GM23338 (cell line): ENCODE results near the gene PPP1R3D. TPM values are rescaled to one million over a fixed set of nuclear protein-coding genes. Genes with fewer than 3 reads are reported as not detected.
A peak's percentile ranks its signal among the peaks of the same experiment; 100 is the strongest.

ENCODE experiments used
- ATAC-seq: fragments of 200-7000 bp; cut with Tn5 transposase; 3 replicates; pipeline ENCODE4 v1.9.1; 2020
- DNase-seq: peaks from one replicate; pipeline ENCODE4 v3.0.0-alpha.2; 2015; ENCODE audit warnings: low spot score
- H2AFZ ChIP-seq: fragments of 200-600 bp; sonication (generic); 2 replicates; pipeline ENCODE4 v1.8.0; 2016; ENCODE audit warnings: antibody characterized with exemption, mild to moderate bottlenecking, moderate library complexity
- H3F3A ChIP-seq: fragments of 200-600 bp; sonication (generic); replicated peaks from 2 replicates; pipeline ENCODE4 v1.8.0; 2017; ENCODE audit warnings: antibody characterized with exemption, mixed run types, low read depth
- H3K27ac ChIP-seq: fragments of 200-600 bp; sonication (generic); 2 replicates; pipeline ENCODE4 v1.6.1; 2016; ENCODE audit warnings: low read depth
- H3K27me3 ChIP-seq: fragments of 200-600 bp; sonication (generic); 2 replicates; pipeline ENCODE4 v1.8.0; 2016; ENCODE audit warnings: mild to moderate bottlenecking, mixed run types, moderate library complexity; ENCODE audit not compliant: insufficient read depth
- H3K36me3 ChIP-seq: fragments of 200-600 bp; sonication (generic); 2 replicates; pipeline ENCODE4 v1.8.0; 2016; ENCODE audit warnings: mild to moderate bottlenecking; ENCODE audit not compliant: insufficient read depth
- H3K4me1 ChIP-seq: fragments of 200-600 bp; sonication (generic); 2 replicates; pipeline ENCODE4 v1.8.0; 2016; ENCODE audit warnings: mild to moderate bottlenecking, moderate library complexity; ENCODE audit not compliant: insufficient read depth
- H3K4me2 ChIP-seq: fragments of 200-600 bp; sonication (generic); 2 replicates; pipeline ENCODE4 v1.7.1; 2017; ENCODE audit warnings: mixed run types
- H3K4me3 ChIP-seq: fragments of 200-600 bp; sonication (generic); 2 replicates; pipeline ENCODE4 v1.6.1; 2016; ENCODE audit warnings: mixed run types
- H3K79me2 ChIP-seq: fragments of 200-600 bp; sonication (generic); replicated peaks from 2 replicates; pipeline ENCODE4 v1.8.0; 2017; ENCODE audit warnings: mild to moderate bottlenecking; ENCODE audit not compliant: insufficient read depth
- H3K9me2 ChIP-seq: fragments of 200-600 bp; sonication (generic); 2 replicates; pipeline ENCODE4 v1.8.0; 2017; ENCODE audit not compliant: insufficient read depth
- H4K20me1 ChIP-seq: fragments of 200-600 bp; sonication (generic); replicated peaks from 2 replicates; pipeline ENCODE4 v1.8.0; 2017; ENCODE audit warnings: mild to moderate bottlenecking; ENCODE audit not compliant: insufficient read depth
- H3K27ac Mint-ChIP-seq: 2 replicates; pipeline ENCODE4 v1.8.0; 2020; ENCODE audit warnings: inconsistent platforms, mild to moderate bottlenecking, moderate library complexity, mixed read lengths
- H3K27me3 Mint-ChIP-seq: 3 replicates; pipeline ENCODE4 v1.8.0; 2022; ENCODE audit warnings: low read depth, mild to moderate bottlenecking, moderate library complexity, mixed read lengths, inconsistent platforms; ENCODE audit not compliant: insufficient read depth, poor library complexity
- H3K36me3 Mint-ChIP-seq: 3 replicates; pipeline ENCODE4 v1.8.0; 2021; ENCODE audit warnings: low read depth, mild to moderate bottlenecking, inconsistent platforms, moderate library complexity, mixed read lengths
- H3K4me1 Mint-ChIP-seq: 3 replicates; pipeline ENCODE4 v1.8.0; 2020; ENCODE audit warnings: mild to moderate bottlenecking, inconsistent platforms, mixed read lengths
- H3K4me3 Mint-ChIP-seq: 3 replicates; pipeline ENCODE4 v1.8.0; 2021; ENCODE audit warnings: moderate library complexity, mild to moderate bottlenecking, inconsistent platforms, mixed read lengths
- H3K9me3 Mint-ChIP-seq: 3 replicates; pipeline ENCODE4 v1.8.0; 2020; ENCODE audit warnings: moderate library complexity, mild to moderate bottlenecking, inconsistent platforms, mixed read lengths
- CREB1 ChIP-seq: fragments of 250-450 bp; sonication (Bioruptor Pico); IDR thresholded peaks from 2 replicates; pipeline ENCODE4 v1.5.0; 2020; ENCODE audit warnings: low read depth, mild to moderate bottlenecking, moderate library complexity
- ETS1 ChIP-seq: IDR thresholded peaks from 2 replicates; pipeline ENCODE4 v1.6.1; 2016; ENCODE audit warnings: antibody characterized with exemption
- EZH2 ChIP-seq: fragments of 200-600 bp; sonication (generic); IDR thresholded peaks from one replicate; pipeline ENCODE4 v1.8.0; 2017; ENCODE audit warnings: antibody characterized with exemption, mild to moderate bottlenecking, low read depth; ENCODE audit not compliant: unreplicated experiment
- EZH2phosphoT487 ChIP-seq: fragments of 200-600 bp; sonication (generic); IDR thresholded peaks from one replicate; pipeline ENCODE4 v1.8.1; 2018; ENCODE audit warnings: antibody characterized with exemption; ENCODE audit not compliant: unreplicated experiment
- POLR2AphosphoS5 ChIP-seq: IDR thresholded peaks from 2 replicates; pipeline ENCODE4 v1.6.1; 2016; ENCODE audit warnings: antibody characterized with exemption, low read depth
- REST ChIP-seq: IDR thresholded peaks from one replicate; pipeline ENCODE4 v1.6.1; 2018; ENCODE audit warnings: antibody characterized with exemption; ENCODE audit not compliant: unreplicated experiment
- STAT1 ChIP-seq: IDR thresholded peaks from one replicate; pipeline ENCODE4 v1.6.1; 2016; ENCODE audit warnings: antibody characterized with exemption; ENCODE audit not compliant: unreplicated experiment
- ZNF114 ChIP-seq: fragments of 250-450 bp; sonication (Bioruptor Pico); IDR thresholded peaks from 2 replicates; pipeline ENCODE4 v1.5.0; 2020; ENCODE audit warnings: mild to moderate bottlenecking, moderate library complexity
- ZNF331 ChIP-seq: fragments of 250-450 bp; sonication (Bioruptor Pico); IDR thresholded peaks from 2 replicates; pipeline ENCODE4 v1.5.0; 2020; ENCODE audit warnings: low read depth, mild to moderate bottlenecking, moderate library complexity
- polyA plus RNA-seq: library from polyadenylated mRNA; unstranded; fragments of >200 nt; fragmentation: Nextera tagmentation; extraction: Ambion mirVana; gene quantifications from 2 replicates; pipeline ENCODE4 v1.2.1, GENCODE V29; 2016
- total RNA-seq: library from RNA; depleted of rRNA; stranded (reverse); fragments of >200 nt; shearing (Covaris generic); gene quantifications from 2 replicates; pipeline ENCODE4 v1.2.3, GENCODE V29; 2014
- TF ChIP-seq, protein P1 (sequence below), 2 experiments: fragments of 200-600 bp in 1 of 2; sonication (generic) in 1 of 2; conservative IDR thresholded peaks; 2 replicates each; pipeline versions ENCODE4 v1.5.1 to v1.6.1; 2016 to 2017; ENCODE audit warnings: antibody characterized with exemption in 2 of 2, low read depth in 2 of 2, mild to moderate bottlenecking in 2 of 2, moderate library complexity in 1 of 2
- TF ChIP-seq, protein P2 (sequence below): fragments of 250-450 bp; sonication (Bioruptor Pico); IDR thresholded peaks from 2 replicates; pipeline ENCODE4 v1.5.0; 2020; ENCODE audit warnings: mild to moderate bottlenecking, moderate library complexity

PPP1R3D gene
- total and polyA plus RNA-seq, 2 experiments from 2014 or later: 1.4 to 3.0 TPM

- Histone ChIP-seq H3K27me3 (peaks cover 54% of the 10 kb centered on the region), H3K36me3 (peaks cover 14% of the 10 kb centered on the region; the same call in 1 of the 2 replicates), H3K4me3 (no peak overlapping the region), H3K27ac (no peak overlapping the region), H3K79me2 (peaks cover 12% of the 10 kb centered on the region; the same call in 1 of the 2 replicates), H3K4me1 (peaks cover 8% of the 10 kb centered on the region), H3K4me2 (no peak overlapping the region), H4K20me1 (peaks cover 11% of the 10 kb centered on the region; the same call in 1 of the 2 replicates), H2AFZ (no peak overlapping the region), H3K9me2 (no peaks in the 10 kb centered on the region), H3F3A (no peaks in the 10 kb centered on the region)
- peaks cover 12% of the 10 kb centered on the region for H3K9me3 Mint-ChIP-seq
- H3K27ac Mint-ChIP-seq: no peak overlapping the region
- TF ChIP-seq EZH2 (no peak), ETS1 (no peak), ZNF114 (CRISPR knock-in tag) (no peak), POLR2AphosphoS5 (no peak), ZNF331 (no peak), STAT1 (no peak), EZH2phosphoT487 (no peak), REST (no peak), CREB1 (CRISPR knock-in tag) (no peak)
- TF ChIP-seq, protein P1, sequence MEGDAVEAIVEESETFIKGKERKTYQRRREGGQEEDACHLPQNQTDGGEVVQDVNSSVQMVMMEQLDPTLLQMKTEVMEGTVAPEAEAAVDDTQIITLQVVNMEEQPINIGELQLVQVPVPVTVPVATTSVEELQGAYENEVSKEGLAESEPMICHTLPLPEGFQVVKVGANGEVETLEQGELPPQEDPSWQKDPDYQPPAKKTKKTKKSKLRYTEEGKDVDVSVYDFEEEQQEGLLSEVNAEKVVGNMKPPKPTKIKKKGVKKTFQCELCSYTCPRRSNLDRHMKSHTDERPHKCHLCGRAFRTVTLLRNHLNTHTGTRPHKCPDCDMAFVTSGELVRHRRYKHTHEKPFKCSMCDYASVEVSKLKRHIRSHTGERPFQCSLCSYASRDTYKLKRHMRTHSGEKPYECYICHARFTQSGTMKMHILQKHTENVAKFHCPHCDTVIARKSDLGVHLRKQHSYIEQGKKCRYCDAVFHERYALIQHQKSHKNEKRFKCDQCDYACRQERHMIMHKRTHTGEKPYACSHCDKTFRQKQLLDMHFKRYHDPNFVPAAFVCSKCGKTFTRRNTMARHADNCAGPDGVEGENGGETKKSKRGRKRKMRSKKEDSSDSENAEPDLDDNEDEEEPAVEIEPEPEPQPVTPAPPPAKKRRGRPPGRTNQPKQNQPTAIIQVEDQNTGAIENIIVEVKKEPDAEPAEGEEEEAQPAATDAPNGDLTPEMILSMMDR (conservative IDR thresholded peaks at IDR 0.05; ENCODE audit: low read depth in 2 of 2): no peak
- TF ChIP-seq, protein P2, sequence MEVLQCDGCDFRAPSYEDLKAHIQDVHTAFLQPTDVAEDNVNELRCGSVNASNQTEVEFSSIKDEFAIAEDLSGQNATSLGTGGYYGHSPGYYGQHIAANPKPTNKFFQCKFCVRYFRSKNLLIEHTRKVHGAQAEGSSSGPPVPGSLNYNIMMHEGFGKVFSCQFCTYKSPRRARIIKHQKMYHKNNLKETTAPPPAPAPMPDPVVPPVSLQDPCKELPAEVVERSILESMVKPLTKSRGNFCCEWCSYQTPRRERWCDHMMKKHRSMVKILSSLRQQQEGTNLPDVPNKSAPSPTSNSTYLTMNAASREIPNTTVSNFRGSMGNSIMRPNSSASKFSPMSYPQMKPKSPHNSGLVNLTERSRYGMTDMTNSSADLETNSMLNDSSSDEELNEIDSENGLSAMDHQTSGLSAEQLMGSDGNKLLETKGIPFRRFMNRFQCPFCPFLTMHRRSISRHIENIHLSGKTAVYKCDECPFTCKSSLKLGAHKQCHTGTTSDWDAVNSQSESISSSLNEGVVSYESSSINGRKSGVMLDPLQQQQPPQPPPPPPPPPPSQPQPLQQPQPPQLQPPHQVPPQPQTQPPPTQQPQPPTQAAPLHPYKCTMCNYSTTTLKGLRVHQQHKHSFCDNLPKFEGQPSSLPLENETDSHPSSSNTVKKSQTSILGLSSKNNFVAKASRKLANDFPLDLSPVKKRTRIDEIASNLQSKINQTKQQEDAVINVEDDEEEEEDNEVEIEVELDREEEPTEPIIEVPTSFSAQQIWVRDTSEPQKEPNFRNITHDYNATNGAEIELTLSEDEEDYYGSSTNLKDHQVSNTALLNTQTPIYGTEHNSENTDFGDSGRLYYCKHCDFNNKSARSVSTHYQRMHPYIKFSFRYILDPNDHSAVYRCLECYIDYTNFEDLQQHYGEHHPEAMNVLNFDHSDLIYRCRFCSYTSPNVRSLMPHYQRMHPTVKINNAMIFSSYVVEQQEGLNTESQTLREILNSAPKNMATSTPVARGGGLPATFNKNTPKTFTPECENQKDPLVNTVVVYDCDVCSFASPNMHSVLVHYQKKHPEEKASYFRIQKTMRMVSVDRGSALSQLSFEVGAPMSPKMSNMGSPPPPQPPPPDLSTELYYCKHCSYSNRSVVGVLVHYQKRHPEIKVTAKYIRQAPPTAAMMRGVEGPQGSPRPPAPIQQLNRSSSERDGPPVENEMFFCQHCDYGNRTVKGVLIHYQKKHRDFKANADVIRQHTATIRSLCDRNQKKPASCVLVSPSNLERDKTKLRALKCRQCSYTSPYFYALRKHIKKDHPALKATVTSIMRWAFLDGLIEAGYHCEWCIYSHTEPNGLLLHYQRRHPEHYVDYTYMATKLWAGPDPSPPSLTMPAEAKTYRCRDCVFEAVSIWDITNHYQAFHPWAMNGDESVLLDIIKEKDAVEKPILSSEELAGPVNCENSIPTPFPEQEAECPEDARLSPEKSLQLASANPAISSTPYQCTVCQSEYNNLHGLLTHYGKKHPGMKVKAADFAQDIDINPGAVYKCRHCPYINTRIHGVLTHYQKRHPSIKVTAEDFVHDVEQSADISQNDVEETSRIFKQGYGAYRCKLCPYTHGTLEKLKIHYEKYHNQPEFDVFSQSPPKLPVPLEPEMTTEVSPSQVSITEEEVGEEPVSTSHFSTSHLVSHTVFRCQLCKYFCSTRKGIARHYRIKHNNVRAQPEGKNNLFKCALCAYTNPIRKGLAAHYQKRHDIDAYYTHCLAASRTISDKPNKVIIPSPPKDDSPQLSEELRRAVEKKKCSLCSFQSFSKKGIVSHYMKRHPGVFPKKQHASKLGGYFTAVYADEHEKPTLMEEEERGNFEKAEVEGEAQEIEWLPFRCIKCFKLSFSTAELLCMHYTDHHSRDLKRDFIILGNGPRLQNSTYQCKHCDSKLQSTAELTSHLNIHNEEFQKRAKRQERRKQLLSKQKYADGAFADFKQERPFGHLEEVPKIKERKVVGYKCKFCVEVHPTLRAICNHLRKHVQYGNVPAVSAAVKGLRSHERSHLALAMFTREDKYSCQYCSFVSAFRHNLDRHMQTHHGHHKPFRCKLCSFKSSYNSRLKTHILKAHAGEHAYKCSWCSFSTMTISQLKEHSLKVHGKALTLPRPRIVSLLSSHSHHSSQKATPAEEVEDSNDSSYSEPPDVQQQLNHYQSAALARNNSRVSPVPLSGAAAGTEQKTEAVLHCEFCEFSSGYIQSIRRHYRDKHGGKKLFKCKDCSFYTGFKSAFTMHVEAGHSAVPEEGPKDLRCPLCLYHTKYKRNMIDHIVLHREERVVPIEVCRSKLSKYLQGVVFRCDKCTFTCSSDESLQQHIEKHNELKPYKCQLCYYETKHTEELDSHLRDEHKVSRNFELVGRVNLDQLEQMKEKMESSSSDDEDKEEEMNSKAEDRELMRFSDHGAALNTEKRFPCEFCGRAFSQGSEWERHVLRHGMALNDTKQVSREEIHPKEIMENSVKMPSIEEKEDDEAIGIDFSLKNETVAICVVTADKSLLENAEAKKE (CRISPR knock-in tag): no peak
- peaks cover 9% of the 10 kb centered on the region for H3K4me1 Mint-ChIP-seq
- ATAC-seq: no peak
- H3K27me3 Mint-ChIP-seq: peaks cover 35% of the 10 kb centered on the region
- DNase-seq: no peak
- H3K36me3 Mint-ChIP-seq: peaks cover 10% of the 10 kb centered on the region
- peak overlapping the region; percentile 63 for H3K4me3 Mint-ChIP-seq
Observed at GRCh38 chr20:59938696-59939051, 1.4 kb downstream of the PPP1R3D start.
